Measurements from ENCODE around the gene MFAP1.
"Not testable (repeated sequence)": the region's sequence is repeated elsewhere in the genome, so short reads cannot be mapped to it uniquely, and the experiment has no call there.

Gene MFAP1

GRCh38 chr15:43824302-43825246 is at the start of gene MFAP1:
MFAP1 (minus strand) TSS chr15:43824690; CDS start chr15:43824569, 121 bp downstream.
- DNase-seq (ENCODE audit: low read depth), result peak; percentile 88

GRCh38 chr15:43873651-43874050 is 49.2 kb upstream of the MFAP1 start:
- no peak for DNase-seq (ENCODE audit: low read depth)

DNA sequence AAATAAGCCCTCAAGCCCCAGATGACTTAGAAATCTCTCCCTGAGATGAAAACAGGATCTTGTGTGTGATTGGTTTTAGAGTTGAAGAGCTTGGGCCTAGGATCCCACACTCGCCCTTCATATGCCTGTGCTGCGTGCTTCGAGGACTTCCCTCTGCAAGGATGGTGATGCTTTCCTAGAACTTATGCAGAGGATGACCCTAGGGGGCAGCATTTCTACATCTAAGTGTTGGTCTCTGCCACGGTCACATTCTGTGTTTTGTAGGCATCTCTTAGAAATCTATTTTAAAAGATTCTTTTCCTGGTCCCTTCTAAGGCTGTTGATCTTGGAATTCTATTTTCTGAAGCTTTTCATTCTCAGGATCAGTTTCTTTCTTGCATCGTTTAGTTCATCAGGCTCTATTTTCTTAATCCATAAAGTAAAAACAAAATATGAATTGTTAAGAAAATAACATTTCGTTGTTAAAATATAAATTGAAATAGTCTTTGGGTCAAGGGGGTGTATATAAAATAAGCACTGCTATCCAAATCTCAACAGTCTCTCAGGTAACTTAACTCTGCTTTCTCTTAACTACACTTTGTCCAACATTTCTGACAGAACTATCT is 48.0 kb upstream of the MFAP1 start:
- DNase-seq (ENCODE audit: low read depth), result peak; percentile 40

- no peak for DNase-seq (ENCODE audit: low read depth)
Measured at GRCh38 chr15:43871835-43872234, 47.3 kb upstream of the MFAP1 start.

DNA sequence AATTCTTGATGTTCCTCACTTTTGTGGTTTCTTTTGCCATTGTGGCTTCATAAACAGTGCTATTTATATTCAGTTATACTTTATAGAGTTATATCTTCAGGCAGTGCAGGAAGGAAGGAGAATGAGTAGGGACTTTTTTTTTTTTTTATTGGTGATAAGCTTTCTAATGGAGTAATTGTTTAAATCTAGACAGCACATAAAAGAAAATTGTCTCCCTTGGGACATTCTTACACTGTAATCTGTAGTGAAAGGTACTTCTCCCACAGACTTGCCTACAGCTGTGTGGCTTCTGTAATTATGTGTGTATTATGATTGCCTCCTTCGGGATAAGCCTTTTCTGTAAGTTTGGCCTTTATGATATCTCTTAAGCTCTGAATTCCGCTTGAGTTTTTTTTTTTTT is 43.9 kb upstream of the MFAP1 start:
- DNase-seq (ENCODE audit: low read depth), result no peak

GRCh38 chr15:43867096-43867495 is 42.6 kb upstream of the MFAP1 start:
- DNase-seq (ENCODE audit: low read depth), result no peak

GRCh38 chr15:43866636-43867035 is 42.1 kb upstream of the MFAP1 start:
- DNase-seq (ENCODE audit: low read depth), result not testable (repeated sequence)

DNA sequence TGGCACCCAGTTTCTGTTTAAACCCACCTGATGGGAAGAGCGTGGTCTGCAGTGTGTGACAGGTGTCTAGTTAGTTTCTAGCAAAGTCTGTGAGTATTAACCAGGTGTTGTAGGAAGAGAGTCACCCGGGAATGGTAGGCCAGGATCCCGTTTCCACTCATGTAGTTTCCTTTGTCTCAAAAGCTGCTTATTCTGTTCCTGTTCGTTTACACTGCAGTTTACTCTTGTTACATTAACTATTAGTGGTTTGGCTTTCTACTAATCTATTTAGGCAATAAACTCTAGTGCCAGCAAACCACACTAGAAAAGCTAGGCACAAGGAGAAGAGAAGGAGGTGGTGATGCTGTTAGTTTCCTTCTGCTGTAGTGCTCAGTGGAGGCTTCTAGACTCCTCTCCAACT is 35.1 kb upstream of the MFAP1 start:
- no peak for DNase-seq (ENCODE audit: low read depth)

DNA sequence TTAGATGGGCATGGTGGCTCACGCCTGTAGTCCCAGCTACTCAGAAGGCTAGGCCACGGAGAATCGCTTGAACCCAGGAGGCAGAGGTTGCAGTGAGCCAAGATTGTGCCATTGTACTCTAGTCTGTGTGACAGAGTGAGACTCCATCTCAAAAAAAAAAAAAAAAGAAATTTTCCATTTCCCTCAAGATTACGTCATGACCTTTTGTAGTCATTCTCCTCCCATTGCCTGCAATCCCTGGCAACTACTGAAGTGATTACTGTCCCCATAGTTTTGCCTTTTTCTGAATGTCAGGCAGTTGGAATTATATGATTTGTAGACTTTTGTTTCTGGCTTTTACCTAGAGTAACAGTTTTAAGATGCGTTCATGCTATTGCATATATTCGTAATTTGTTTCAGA is 30.3 kb upstream of the MFAP1 start:
- no peak for DNase-seq (ENCODE audit: low read depth)

GRCh38 chr15:43852607-43853006 is 28.1 kb upstream of the MFAP1 start:
- no peak for DNase-seq (ENCODE audit: low read depth)

DNA sequence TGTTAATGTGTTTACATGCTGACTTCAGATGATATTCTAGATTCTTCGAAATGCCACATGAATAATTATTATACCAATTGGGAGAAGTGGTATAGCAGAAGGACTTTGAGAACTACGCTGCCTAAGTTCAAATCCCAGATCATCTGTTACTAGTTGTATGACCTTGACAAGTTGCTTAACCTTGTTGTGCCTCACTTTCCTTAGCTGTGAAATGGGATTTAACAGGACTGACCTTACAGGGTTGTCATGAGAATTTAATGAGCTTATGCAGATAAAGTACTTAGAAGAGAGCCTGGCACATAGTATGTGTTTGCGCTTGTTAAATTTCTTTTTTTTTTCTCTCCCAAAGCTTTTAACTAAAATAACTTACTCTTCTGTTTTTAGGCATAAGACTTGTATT is 26.8 kb upstream of the MFAP1 start:
- DNase-seq (ENCODE audit: low read depth), result no peak

GRCh38 chr15:43845421-43845820 is 20.9 kb upstream of the MFAP1 start:
- DNase-seq (ENCODE audit: low read depth), result no peak

GRCh38 chr15:43832485-43832884 is 8.0 kb upstream of the MFAP1 start:
- not testable (repeated sequence) for DNase-seq (ENCODE audit: low read depth)

DNA sequence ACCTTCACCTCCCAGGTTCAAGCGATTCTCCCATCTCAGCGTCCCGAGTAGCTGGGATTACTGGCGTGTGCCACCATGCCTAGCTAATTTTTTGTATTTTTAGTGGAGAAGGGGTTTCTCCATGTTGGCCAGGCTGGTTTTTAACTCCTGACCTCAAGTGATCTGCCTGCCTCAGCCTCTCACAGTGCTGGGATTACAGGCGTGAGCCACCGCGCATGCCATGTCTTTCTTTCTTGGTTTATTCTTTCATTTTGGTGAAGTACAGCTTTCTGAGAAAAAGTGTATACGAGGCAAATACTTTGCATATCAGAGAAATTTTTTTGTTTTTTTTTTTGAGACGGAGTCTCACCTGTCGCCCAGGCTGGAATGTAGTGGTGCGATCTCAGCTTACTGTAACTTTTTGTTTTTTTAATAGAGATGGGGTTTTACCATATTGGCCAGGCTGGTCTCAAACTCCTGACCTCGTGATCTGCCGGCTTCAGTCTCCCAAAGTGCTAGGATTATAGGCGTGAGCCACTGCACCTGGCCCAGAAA is 7.1 kb upstream of the MFAP1 start:
- not testable (repeated sequence) for DNase-seq (ENCODE audit: low read depth)

- DNase-seq (ENCODE audit: low read depth), result not testable (repeated sequence)
Measured at GRCh38 chr15:43830691-43831275, 6.3 kb upstream of the MFAP1 start.

DNA sequence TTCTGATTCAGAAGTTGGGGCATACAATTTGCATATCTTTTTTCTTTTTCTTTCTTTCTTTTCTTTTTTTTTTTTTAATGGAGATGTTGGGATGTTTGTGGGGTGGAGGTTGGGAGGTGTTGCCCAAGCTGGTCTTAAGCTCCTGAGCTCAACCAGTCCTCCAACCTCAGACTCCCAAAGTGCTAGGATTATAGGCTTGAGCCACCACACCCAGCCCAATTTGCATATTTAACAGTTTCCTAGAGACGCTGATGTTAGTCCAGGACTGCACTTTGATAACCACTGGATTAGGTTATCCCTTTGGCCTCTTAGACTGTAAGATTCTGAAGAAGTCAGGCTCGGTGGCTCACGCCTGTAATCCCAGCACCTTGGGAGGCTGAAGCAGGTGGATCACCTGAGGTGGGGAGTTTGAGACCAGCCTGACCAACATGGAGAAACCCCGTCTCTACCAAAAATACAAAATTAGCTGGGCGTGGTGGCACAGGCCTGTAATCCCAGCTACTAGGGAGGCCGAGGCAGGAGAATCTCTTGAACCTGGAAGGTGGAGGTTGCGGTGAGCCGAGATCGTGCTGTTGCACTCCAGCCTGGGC is 5.6 kb upstream of the MFAP1 start:
- not testable (repeated sequence) for DNase-seq (ENCODE audit: low read depth)

- no peak for DNase-seq (ENCODE audit: low read depth)
Measured at GRCh38 chr15:43828061-43828657, 3.7 kb upstream of the MFAP1 start.

DNA sequence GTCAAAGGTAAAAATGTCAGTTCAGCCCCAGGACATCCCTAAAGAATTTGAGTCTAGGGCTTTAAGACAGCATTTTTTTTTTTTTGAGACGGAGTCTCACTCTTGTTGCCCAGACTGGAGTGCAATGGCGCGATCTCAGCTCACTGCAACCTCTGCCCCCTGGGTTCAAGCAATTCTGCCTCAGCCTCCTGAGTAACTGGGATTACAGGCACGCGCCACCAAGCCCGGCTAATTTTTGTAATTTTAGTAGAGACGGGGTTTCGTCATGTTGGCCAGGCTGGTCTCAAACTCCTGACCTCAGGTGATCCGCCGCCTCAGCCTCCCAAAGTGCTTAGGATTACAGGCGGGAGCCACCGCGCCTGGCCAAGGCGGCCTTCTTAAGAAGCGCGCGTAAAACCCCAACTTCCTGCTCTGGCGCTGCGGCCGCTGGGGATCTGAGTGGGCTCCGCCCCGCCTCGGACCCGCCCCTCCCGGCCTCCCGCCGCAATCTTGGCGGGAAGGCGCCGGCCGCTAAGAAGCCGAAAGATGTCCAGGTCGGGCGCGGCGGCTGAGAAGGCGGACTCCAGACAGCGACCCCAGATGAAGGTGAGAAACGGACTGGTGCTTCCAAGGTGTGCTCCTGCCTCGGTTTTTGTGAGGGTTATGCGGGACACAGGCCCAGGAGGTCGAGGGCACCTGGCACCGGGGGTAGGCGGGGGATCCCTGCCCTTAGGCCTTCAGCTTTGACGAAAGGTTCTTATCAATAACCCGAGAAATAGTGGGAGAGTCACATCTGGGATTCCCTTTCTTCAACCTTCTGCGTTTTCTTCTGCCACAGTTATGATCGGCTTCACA is 2.2 kb upstream of the MFAP1 start, which contains the start of gene WDR76:
TSS of gene WDR76 (plus strand) at position 495 of the 834 bp plus-strand sequence. CDS start at position 526, 31 bp downstream.
- no peak for DNase-seq (ENCODE audit: low read depth)

DNA sequence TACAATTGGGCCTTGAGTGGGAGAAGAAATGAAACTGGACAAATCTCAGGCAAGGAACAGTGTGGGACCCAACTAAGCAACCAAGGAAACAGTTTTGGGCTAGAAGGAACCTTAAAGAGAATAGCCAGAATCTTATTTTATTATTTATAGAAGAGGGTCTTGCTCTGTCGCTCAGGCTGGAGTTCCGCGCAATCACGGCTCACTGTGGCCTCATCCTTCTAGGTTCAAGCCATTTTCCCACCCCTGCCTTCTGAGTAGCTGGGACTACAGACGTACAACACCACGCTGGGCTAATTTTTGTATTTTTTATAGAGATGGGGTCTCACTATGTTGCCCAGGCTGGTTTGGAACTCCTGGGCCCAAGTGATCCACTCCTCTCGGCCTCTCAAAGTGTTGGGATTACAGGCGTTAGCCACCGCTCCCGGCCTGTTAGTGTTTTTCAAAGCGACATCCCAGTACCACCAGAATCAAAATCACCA is 1.6 kb upstream of the MFAP1 start:
- no peak for DNase-seq (ENCODE audit: low read depth)

- DNase-seq (ENCODE audit: low read depth), result not testable (repeated sequence)
Measured at GRCh38 chr15:43825305-43825704, 815 bp upstream of the MFAP1 start.

- DNase-seq (ENCODE audit: low read depth), result no peak
Measured at GRCh38 chr15:43821505-43821904, 3.0 kb downstream of the MFAP1 start.

All from non-pigmented ciliary epithelial cell (primary cell).